Vagina (tissue), 2 donors: ENCODE data around the gene ZNF346. TPM values are rescaled to one million over a fixed set of nuclear protein-coding genes. Genes with fewer than 3 reads are reported as not detected.

ENCODE experiments used
- DNase-seq, 2 donors: peaks; one replicate each; pipeline ENCODE4 v3.0.0-alpha.2; 2017; ENCODE audit errors: extremely low spot score in 2 of 2
- H3K27ac ChIP-seq: fragments of 200-600 bp; sonication (generic); one replicate; pipeline ENCODE4 v1.5.1; 2019
- H3K27me3 ChIP-seq: fragments of 200-600 bp; sonication (generic); one replicate; pipeline ENCODE4 v1.5.1; 2019
- H3K36me3 ChIP-seq, 2 donors: fragments of 200-600 bp; sonication (generic); one replicate each; pipeline ENCODE4 v1.5.1; 2017 to 2019
- H3K4me1 ChIP-seq: fragments of 200-600 bp; sonication (generic); one replicate; pipeline ENCODE4 v1.5.1; 2019
- H3K4me3 ChIP-seq, 2 donors: fragments of 200-600 bp; sonication (generic); 1 replicate in 1 of 2; 2 replicates in 1 of 2; pipeline ENCODE4 v1.5.1; 2016 to 2019
- H3K9me3 ChIP-seq: fragments of 200-600 bp; sonication (generic); one replicate; pipeline ENCODE4 v1.5.1; 2019
- CTCF ChIP-seq, 3 experiments: fragments of 450-650 bp in 2 of 3; fragments of 200-600 bp in 1 of 3; sonication (generic) in 1 of 3; IDR thresholded peaks; one replicate each; pipeline ENCODE4 v1.5.1; 2017 to 2019; ENCODE audit warnings: antibody characterized with exemption in 3 of 3, mild to moderate bottlenecking in 2 of 3, moderate library complexity in 2 of 3
- POLR2A ChIP-seq, 2 donors: fragments of 450-650 bp; IDR thresholded peaks; one replicate each; pipeline ENCODE4 v1.6.1; 2017; ENCODE audit warnings: antibody characterized with exemption in 2 of 2, mild to moderate bottlenecking in 2 of 2, moderate library complexity in 2 of 2
- POLR2AphosphoS5 ChIP-seq, 2 donors: sonication (generic); formaldehyde crosslinking; IDR thresholded peaks; one replicate each; pipeline ENCODE4 v1.9.0; 2017; ENCODE audit warnings: antibody characterized with exemption in 2 of 2, mild to moderate bottlenecking in 2 of 2, low read depth in 1 of 2; ENCODE audit not compliant: insufficient read depth in 1 of 2
- intact Hi-C: fragments of 100-400 bp; cut with DNase I; formaldehyde crosslinking; loops from one replicate; pipeline ENCODE4 v1.15.1; 2023
- total RNA-seq: library from RNA; depleted of rRNA; stranded (reverse); fragments of >200 nt; gene quantifications from one replicate; pipeline ENCODE4 v1.2.3, GENCODE V29; 2016

The ZNF346 gene
- total RNA-seq, 1 donor from 2014 or later: 52.1 TPM

- Histone ChIP-seq H3K36me3 (no peaks in the 10 kb centered on the region), H3K9me3 (no peaks in the 10 kb centered on the region), H3K4me3 (no peak overlapping the region), H3K27me3 (no peaks in the 10 kb centered on the region), H3K4me1 (peaks cover 27% of the 10 kb centered on the region), H3K27ac (no peak overlapping the region)
- TF ChIP-seq POLR2AphosphoS5 (IDR thresholded peaks at IDR 0.05; ENCODE audit: insufficient read depth in 1 of 2, low read depth in 1 of 2) (no peak), POLR2A (IDR thresholded peaks at IDR 0.05) (no peak), CTCF (IDR thresholded peaks at IDR 0.05) (no peak)
- DNase-seq: no peak
- intact Hi-C loops: no loop called here
These were observed 73.9 kb downstream of the ZNF346 start for GRCh38 chr5:177096162-177097015.

- no peaks in the 10 kb centered on the region for H3K27me3 ChIP-seq
- no peaks in the 10 kb centered on the region for H3K9me3 ChIP-seq
- peaks cover 27% of the 10 kb centered on the region for H3K4me1 ChIP-seq
- H3K27ac ChIP-seq: no peak overlapping the region
- intact Hi-C loops: no loop called here
- TF ChIP-seq CTCF (IDR thresholded peaks at IDR 0.05): no peak
- no peak for TF ChIP-seq POLR2AphosphoS5 (IDR thresholded peaks at IDR 0.05; ENCODE audit: insufficient read depth in 1 of 2, low read depth in 1 of 2)
- no peak for DNase-seq
- H3K36me3 ChIP-seq: no peaks in the 10 kb centered on the region
- H3K4me3 ChIP-seq: no peak overlapping the region
These were observed 74.8 kb downstream of the ZNF346 start for GRCh38 chr5:177097016-177097985.

GRCh38 chr5:177098120-177098469 is 75.6 kb downstream of the ZNF346 start:
- peak overlapping the region; percentile 56 for H3K27ac ChIP-seq
- DNase-seq: no peak
- intact Hi-C loops: no loop called here
- no peaks in the 10 kb centered on the region for H3K36me3 ChIP-seq
- H3K4me3 ChIP-seq: no peak overlapping the region
- H3K9me3 ChIP-seq: no peaks in the 10 kb centered on the region
- no peak for TF ChIP-seq POLR2A (IDR thresholded peaks at IDR 0.05)
- TF ChIP-seq CTCF (IDR thresholded peaks at IDR 0.05): no peak
- no peak for TF ChIP-seq POLR2AphosphoS5 (IDR thresholded peaks at IDR 0.05; ENCODE audit: insufficient read depth in 1 of 2, low read depth in 1 of 2)
- no peaks in the 10 kb centered on the region for H3K27me3 ChIP-seq
- H3K4me1 ChIP-seq: peaks cover 27% of the 10 kb centered on the region

- intact Hi-C loops: no loop called here
- no peaks in the 10 kb centered on the region for H3K27me3 ChIP-seq
These were observed 76.1 kb downstream of the ZNF346 start for GRCh38 chr5:177098470-177099141.

More at GRCh38 chr5:177098470-177099141, 76.1 kb downstream of the ZNF346 start:
- Histone ChIP-seq H3K27ac (peak overlapping the region; percentile 56), H3K4me1 (peaks cover 24% of the 10 kb centered on the region), H3K9me3 (no peaks in the 10 kb centered on the region), H3K4me3 (no peak overlapping the region), H3K36me3 (no peaks in the 10 kb centered on the region)
- no peak for DNase-seq
- TF ChIP-seq POLR2A (IDR thresholded peaks at IDR 0.05): no peak
- TF ChIP-seq CTCF (IDR thresholded peaks at IDR 0.05): no peak
- TF ChIP-seq POLR2AphosphoS5 (IDR thresholded peaks at IDR 0.05; ENCODE audit: insufficient read depth in 1 of 2, low read depth in 1 of 2): peak in 1 of 2 donors; percentile 30
